Measurements from ENCODE around the gene ALAS1.
"Not testable (repeated sequence)": the region's sequence is repeated elsewhere in the genome, so short reads cannot be mapped to it uniquely, and the experiment has no call there.

Gene ALAS1

DNA sequence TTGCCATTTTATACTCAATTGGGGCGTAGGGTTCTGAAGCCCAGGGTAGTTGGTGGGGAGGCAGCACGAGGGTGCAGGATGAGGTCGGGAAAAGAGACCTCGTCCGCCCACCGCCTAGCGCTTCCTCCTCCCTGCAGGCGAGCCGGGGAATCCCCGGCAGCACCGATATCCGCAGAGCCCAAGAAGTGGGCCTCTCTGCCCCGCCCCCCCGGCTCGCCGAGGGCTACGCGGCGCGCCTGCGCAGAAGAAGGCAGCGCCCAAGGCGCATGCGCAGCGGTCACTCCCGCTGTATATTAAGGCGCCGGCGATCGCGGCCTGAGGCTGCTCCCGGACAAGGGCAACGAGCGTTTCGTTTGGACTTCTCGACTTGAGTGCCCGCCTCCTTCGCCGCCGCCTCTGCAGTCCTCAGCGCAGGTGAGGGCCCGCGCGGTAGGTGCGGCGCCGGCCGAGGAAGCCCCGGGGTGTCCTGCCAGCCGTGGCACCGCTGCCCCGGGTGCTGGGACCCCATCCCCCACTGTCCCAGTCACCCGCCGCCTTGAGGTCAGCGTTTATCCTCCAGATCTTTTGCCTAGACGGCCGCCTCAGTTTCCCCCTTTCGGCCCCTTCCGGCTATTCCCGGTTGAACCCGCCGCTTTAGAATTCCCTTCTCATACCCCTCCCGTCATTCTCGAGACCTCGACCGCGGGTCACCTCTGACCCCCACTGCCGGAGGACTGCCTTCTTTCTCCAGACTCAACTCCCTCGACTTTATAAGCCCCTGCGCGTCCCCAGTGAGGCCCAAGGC, at the start of gene ALAS1:
ALAS1 (plus strand) TSS at position 319 of the 784 bp plus-strand sequence. CDS start 1,082 bp downstream, outside the sequence.
- peak; percentile 92 to 96 for DNase-seq

DNA sequence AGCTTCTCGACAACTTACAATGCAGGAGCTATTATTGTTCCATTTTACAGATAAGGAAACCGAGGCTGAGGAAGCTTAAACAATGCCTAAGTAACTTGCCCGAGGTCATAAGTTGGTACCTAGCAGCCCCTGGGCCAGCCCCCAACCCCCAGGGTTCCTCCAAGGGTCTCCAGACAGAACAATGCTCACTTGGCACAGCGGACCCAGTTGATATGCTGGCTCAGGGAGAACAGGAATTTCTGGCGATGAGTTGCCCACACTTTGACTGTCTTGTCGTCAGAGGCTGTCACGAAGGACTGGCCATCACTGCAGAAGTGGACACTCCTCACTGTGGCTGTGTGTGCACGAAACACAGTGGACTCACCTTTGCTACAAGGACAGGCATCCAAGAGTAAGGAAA, 48.9 kb upstream of the ALAS1 start:
- DNase-seq: no peak

DNA sequence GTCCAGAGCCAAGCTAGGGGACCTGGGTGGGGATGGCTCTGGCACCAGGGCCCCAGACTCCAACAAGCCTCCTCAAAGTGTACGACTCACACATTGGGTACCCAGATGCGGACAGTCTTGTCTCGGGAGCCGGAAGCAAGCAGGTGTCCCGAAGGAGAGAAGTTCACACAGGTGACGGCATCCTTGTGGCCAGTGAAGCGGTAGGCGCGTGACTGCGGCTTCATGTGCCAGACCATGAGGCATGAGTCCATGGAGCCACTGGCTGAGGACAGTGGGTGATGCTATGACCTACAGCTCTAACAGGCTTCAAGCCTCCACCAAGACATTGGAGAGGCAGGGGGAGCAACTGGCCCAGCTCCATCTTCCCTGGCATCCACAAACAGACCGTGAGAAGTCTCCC, 48.2 kb upstream of the ALAS1 start:
- no peak for DNase-seq

DNA sequence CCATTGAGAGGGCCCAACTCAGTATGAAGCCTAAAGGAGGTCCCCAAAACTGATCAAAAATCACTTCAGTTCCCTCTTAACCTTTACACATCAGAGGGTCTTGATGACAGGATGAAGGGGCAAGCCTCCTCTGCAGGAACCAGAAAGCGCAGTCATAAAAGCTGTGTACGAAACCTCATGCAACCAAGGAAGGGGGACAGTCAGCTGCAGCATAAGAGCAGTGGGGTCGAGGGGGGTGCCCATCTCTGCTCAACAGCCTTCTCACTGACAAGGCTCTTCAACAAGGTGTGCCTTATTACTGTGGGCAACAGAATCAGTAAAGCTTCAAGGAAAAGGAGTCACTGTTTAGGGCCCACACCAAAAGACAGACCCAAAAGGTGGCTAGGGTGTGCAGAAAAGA, 47.6 kb upstream of the ALAS1 start:
- no peak for DNase-seq

DNA sequence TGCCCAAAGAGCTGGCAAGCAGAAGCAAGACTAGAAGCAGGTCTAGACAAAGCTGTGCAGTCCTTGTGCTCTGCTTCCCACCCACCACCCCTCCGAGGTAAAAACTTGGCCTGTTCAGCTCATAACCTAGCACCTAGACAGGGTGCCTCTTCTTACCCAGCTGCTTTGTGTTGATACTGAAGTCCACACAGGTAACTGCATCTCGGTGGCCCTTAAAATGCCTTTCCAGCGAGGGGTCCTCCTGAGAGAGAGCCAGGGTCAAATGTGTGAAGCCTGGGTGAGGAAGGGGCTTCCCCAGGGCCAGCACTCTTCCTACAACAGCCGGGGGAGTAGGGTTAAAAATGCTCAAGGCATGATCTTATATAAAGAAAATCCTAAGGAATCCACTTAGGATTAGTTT, 47.1 kb upstream of the ALAS1 start:
- no peak for DNase-seq

DNA sequence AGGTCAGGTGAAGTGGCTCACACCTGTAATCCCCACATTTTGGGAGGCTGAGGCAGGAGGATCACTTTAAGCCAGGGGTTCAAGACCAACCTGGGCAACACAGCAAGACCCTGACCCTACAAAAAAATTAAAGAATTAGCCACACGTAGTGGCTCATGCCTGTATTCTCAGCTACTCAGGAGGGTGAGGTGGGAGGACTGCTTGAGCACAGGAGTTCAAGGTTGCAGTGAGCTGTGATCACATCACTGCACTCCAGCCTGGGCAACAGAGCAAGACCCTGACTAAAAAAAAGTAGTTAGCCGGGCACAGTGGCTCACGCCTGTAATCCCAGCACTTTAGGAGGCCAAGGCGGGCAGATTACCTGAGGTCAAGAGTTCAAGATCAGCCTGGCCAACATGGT, 46.0 kb upstream of the ALAS1 start:
- DNase-seq: not testable (repeated sequence)

DNA sequence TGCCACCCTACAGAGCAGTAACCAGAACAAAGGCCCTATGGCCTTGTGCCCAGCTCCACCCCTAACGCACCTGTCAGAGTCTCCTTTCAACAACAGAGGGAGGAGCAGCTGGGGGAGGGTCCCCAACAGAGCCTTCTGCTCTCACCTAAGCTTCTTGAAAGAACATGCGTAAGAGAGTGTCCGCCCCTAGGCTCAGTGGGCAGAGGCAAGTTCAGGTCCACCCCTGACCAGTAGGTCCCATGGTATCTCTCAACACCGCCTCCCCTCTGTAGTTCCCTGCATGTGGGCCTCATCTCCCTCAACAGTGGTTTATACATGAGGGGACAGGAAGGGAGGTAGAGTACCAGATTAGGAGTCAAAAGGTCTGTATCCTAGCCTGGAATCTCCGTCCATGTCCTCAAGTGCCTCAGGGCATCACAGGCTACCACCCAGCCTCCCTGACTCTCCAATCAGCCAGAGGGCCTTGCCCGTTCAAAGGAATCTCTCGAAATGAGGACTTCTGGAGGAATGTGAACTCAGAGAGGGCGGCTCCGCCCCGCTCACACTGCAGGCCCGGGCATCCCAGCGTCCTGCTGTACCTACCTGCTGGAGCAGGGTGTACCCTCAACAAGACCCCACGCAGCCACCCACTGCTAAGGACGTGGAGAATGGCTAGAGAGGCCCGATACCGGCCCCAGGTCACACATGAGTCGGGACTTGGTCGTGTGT, 44.4 kb upstream of the ALAS1 start:
- DNase-seq: no peak

DNA sequence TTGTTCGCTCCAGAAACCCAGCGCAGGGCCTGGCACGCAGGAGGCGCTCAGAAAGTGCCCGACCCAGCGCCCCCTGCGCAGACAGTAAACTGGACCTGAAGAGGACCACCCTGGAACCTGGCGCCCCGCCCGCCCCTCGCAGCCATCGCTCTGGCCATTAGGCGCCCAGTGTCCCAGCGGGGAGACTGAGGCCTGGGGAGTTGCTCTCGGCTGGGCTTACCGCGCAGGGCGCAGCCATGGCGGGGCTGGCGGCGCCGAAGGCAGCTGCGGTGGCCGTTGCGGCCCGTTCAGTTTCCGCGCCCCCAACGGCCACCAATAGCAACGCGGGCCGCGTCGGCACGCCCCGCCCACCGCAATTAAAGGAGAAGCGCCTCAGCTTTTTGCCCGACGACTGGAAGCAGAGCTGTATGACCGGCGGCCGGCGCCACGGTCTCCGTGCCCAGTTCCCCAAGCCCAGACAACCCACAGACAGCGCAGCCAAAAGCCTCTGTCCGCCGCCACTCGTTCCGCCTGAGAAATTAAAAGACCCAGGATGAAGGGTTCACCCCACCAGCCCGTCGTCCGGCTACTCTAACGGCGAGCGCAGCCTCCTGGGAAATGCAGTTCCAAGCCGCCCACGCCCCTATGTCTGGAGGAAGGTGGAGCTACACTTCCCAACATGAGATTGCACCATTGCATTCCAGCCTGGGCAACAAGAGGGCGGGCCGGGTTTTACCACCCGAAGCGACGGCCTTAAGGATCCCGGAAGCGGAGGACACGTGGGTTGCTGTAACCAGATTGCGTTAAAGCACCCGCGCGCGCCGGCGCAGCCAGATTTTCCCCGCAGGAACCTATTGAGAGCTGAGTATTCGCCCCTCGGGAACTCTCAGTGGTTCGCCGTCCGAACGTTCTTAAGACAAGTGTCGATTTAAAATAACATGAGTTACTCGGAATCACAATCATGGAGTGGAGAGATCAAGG, 43.5 kb upstream of the ALAS1 start, which contains the start of gene POC1A:
POC1A (minus strand) TSS at position 289 of the 960 bp plus-strand sequence; CDS start at position 238, 51 bp downstream.
- DNase-seq: peak; percentile 81 to 82

DNA sequence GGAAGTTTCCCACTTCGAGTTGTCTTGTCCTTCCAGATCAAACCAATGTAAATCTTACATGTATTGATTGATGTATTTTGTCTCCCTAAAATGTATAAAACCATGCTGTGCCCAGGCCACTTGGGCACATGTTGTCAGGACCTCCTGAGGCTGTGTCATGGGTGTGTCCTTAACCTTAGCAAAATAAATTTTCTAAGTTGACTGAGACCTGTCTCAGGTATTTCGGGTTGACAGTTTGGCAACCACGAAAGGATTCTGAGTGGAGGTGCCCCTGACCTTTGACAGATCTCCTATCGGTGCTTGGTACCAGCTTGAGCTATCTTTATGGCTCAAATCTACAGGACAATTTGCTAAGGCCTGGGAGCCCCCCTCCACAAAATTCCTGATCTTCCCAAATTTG, 42.0 kb upstream of the ALAS1 start:
- DNase-seq: no peak

DNA sequence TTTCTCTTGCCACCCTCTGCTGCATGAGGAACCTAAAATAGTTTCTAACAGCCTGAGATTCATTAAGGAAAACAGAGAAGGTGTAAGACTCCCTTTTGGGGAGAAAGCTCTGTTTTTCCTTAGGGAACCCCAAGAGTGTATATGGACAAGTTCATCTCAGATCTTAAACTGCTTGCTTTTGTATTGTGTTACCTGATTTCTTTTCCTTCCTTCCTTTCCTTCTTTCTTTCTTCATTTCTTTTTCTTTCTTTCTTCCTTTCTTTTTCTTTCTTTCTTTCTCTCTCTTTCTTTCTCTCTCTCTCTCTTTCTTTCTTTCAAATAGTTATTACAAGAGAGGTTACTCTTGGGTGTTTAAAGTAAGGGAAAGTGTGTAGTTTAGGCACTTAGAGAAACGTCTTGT, 38.5 kb upstream of the ALAS1 start:
- no peak for DNase-seq

DNA sequence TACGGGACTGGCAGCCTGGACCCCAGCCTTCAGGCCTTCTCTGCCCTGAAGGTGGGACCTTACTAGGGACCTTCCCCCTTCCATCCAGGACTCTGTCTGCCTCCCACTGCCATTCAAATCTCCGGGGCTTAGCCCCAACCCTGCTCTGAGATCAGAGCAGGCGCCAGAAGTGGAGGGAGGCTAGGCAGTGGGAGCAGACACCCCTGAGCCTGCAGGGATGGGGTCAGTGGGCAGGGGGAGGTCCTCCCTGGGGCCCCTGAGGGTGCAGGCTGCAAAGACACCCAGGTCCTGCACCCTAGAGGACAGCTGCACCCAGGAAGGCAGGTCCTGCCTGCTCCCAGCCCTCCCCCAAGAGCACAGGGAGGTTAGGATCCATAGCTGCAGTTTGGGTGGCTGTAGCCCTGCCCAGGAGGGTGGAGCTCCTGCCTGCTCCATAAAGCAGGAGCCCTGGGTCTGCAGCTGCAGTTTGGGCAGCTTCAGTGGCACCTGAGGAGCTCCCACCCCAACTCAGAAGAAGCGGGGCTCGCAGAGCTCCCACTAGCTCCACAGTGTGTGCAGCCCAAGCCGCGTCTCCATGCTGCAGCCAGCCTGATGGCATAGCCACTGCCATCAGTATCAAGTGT, 35.6 kb upstream of the ALAS1 start:
- DNase-seq: no peak

DNA sequence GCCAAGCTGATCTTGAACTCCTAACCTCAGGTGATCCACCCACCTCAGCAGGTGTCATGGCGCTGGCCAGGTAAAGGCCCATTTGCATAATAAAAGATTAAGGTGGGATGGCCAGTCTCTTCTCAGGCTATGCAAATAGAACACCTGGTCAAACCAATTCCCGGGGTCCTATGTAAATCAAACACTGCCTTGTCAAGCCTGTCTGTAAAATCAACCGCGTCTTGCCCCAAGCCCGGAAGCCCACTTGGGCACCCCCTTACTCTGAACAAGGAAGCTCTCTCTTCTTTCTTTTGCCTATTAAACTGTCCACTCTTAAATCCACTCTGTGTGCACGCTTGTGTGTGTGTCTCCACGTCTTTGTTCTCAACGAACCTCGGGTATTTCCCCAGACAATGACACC, 30.7 kb upstream of the ALAS1 start:
- DNase-seq: no peak

DNA sequence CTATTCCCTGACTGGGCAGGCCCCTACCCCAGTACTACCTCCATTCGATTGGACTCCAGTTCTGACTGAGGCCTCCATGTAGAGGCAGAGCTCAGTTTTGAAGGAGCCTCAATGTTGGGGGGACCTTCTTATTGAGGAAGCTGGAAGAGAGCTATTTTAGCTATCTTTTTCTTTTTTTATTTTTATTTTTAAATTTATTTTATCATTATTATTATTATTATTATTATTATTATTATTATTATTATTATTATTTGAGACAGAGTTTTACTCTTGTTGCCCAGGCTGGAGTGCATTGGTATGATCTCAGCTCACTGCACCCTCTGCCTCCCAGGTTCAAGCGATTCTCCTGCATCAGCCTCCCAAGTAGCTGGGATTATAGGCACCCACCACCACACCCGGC, 27.7 kb upstream of the ALAS1 start:
- DNase-seq: not testable (repeated sequence)

DNA sequence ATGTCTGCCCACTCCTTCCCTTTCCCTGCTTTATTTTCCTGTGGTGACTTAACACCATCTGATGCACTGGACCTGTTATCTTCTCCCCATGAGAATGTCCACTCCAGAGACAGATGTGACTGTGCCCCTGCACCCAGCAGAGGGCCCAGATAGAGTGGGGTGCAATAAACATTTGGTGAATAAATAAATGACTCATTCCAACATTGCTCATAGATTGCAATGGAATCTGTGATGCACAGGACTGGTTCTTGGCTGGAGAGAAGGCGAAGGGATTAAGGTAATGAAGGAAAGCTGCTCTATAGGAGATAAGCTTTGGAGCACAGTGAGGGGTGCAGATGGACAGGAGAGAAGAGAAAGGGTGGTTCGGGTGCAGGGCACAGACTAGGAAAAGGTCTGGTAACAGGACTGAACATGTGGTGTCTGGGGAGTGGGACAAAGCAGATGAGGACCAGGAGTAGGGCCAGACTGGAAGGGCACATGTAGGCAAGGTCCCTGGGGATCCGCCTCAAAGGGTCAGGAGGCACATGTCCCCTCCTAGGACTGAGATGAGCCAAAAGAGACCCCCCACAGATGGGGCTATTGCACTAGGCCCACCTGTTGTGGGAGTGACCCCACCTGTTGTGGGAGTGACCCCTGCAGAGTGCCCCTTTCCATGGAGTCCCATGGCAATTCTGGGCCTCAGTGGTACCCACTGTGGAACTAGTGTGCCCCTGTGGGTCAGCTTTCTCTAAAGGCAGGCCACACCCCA, 26.3 kb upstream of the ALAS1 start:
- DNase-seq: no peak

DNA sequence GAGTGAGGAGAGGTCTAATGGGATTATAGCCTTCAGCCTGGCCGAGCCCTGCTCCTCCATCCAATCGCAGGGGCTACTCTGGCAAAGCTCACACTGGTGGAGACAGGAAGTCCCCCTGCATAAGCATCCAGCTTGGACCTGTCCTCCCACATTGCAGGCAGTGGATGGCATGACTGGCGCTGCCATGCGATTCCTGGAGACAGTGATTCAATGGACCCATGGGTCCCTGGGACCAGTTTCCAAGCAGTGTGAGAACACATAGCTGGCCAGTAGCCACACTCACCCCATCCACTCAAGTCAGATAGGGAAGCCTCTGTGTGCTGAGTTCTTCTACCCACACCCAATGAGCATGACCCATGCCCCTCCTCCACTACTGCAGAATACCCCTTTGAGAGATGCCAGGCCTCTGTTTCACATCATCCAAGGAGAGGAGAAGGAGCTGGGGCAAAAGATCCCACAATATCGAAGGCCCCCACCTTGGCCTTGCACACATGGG, 25.6 kb upstream of the ALAS1 start:
- no peak for DNase-seq

DNA sequence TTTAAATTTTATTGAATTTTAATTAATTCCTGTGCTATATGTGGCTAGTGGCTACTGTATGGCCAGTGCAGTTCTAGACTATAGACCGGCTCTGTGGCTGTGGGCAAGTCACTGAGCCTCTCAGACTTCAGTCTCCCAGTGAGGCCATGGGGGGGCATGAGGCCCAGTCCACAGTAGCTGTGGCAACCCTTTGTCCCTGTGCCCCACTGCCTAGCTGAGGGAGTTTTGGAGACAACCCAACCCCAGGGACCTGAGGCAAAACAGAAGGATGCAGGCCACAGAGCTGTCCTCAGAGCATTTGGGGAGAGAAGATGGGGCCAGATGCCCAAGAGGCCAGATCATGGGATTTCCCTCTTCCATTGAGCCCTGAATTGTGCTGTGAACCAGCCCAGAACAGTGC, 24.9 kb upstream of the ALAS1 start:
- DNase-seq: no peak

DNA sequence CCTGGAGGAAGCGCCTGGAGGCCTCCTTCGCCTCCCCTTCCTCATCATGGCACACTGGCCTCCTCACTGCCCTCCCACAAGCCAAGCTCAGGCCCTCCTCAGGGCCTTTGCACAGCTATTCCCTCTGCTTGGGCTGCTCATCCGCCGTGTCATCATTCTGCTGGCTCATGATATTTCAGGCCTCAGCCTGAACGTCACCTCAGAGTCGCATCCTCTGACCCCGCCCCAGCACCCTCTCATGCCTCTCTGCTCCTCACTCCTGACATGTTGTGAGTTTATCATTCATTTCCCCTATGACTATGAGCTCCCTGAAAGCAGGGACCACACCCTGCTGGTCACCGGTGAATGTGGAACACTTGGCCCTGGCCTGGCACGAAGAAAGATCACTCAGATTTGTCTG, 23.1 kb upstream of the ALAS1 start:
- DNase-seq: no peak

DNA sequence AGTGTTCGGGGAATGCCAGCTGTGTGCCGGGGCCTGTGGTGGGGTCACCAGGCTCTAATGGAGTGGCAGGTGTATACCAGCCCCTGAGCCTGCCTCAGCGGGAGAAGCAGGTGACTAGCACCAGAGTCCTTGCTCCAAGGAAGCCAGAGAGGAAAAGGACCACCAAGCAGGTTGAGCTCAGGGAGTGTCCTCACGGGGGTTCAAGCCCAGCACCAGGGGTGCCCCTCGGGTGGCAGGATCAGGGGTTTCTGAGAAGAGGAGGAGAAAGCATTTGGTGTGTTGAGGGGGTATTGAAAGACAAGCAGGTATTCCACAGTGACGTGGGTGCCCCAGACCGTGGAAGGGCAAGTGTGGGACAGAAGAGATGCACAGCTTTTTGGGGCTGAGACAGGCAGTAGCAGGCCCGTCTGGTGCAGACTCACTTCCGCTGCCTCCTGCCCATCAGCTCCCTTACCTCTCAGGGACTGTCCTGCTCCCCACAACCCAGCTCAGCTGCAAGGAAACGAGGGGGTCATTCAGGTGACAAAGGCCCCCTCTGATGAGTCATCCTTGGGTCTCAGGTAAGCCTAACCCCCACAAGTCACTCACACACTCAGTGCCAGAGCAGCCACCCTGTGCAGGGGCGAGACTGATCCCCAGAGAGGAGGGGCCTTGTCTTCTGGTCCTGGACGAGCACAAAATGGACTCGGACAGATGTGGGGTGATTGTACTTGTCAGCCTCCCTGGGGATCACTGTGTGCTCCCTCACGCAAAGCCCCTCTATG, 22.4 kb upstream of the ALAS1 start:
- DNase-seq: no peak

DNA sequence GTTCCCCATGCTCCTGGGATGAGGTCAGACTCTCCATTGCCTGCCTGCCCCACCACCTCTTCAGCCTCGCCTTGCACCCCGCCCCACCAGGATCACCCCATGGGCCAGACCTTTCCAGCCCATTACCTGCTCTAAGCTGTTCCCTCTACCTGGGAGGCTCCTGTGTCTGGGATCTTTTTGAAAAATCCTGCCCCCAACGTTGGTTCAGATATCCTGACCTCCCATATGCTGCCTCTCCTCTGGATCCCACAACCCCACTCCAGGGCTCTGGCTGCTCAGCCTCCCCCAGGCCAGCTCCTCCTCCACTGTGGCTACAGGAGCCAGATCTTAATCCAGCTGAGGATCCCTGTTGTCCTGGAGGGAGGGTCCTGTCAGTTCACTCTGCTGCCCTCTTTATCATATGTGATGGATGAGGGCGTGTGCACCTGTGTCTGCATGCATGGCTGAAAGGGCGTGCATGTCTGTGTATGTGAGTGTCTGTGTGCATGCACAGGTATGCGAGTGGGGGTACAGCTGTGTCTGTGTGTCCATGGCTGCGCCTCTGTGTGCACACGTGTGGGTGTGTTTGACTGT, 21.7 kb upstream of the ALAS1 start:
- no peak for DNase-seq

DNA sequence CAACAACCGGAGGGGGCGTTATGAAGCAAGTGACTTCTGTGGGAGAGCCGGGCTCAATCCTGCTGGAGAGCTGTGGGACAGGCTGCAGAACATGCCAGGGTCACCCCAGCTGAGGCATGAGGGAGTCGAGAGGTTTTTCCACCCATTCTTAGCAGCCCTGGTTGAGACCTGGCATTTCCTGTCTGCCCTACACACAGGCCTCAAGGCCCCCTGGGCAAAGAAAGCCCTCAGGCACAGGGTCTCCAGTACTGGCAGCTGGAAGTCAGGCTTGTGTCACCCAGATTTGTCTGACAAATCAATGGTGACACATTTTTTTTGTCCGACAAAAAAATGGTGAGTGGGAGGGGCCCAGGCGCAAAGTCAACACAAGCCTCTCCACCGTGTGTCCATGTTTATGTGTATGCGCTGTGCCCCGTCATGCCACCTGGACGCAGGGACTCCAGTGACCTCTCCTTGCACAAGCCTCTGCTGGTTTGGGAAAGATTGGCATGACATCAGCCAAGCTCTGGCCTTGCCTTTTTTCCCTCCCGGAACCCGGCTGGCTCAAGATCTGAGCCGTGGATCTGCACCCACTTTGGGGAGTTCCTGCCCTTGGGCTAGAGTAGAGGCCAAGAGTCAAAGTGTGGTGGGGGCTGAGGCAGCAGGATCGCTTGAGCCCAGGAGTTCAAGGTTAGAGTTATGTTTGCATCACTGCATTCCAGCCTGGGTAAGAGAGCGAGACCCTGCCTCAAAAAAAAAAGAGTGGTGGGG, 20.8 kb upstream of the ALAS1 start:
- no peak for DNase-seq
